ENCODE data around the gene THOC7.

THOC7 gene

GRCh38 chr3:63847718-63848450 is 15.7 kb downstream of the THOC7 start:
- no peak for DNase-seq

GRCh38 chr3:63845215-63845614 is 18.4 kb downstream of the THOC7 start:
- no peak for DNase-seq

- no peak for DNase-seq
Observed at GRCh38 chr3:63842127-63842526, 21.5 kb downstream of the THOC7 start.

GRCh38 chr3:63841704-63842103 is 21.9 kb downstream of the THOC7 start:
- no peak for DNase-seq

- no peak for DNase-seq
Observed at GRCh38 chr3:63832395-63832794, 31.2 kb downstream of the THOC7 start.

- DNase-seq: no peak
Observed at GRCh38 chr3:63830526-63830925, 33.1 kb downstream of the THOC7 start.

GRCh38 chr3:63824309-63824708 is 39.3 kb downstream of the THOC7 start:
- DNase-seq: no peak

- DNase-seq: no peak
Observed at GRCh38 chr3:63819151-63819398, 44.5 kb downstream of the THOC7 start, which contains the start of gene C3orf49. Gene C3orf49, plus strand, starts transcription at chr3:63819299. Its CDS starts 173 bp downstream, at chr3:63819472.

GRCh38 chr3:63818282-63819150 is 45.1 kb downstream of the THOC7 start:
- peak; percentile 47 for DNase-seq

- no peak for DNase-seq
Observed at GRCh38 chr3:63817225-63817624, 46.4 kb downstream of the THOC7 start.

GRCh38 chr3:63814237-63814636 is 49.4 kb downstream of the THOC7 start:
- no peak for DNase-seq

- DNase-seq: no peak
Observed at GRCh38 chr3:63809607-63810006, 54.0 kb downstream of the THOC7 start.

- no peak for DNase-seq
Observed at GRCh38 chr3:63808633-63809032, 55.0 kb downstream of the THOC7 start.

- no peak for DNase-seq
Observed at GRCh38 chr3:63807961-63808565, 55.5 kb downstream of the THOC7 start.

GRCh38 chr3:63803911-63804310 is 59.7 kb downstream of the THOC7 start:
- DNase-seq: no peak

GRCh38 chr3:63800097-63800496 is 63.5 kb downstream of the THOC7 start:
- DNase-seq: no peak

GRCh38 chr3:63798949-63799348 is 64.7 kb downstream of the THOC7 start:
- no peak for DNase-seq

- DNase-seq: no peak
Observed at GRCh38 chr3:63798544-63798943, 65.1 kb downstream of the THOC7 start.

- no peak for DNase-seq
Observed at GRCh38 chr3:63795438-63795837, 68.2 kb downstream of the THOC7 start.

- DNase-seq: no peak
Observed at GRCh38 chr3:63791974-63792373, 71.6 kb downstream of the THOC7 start.

Measured in right kidney (tissue), 1 donor.